ENCODE measurements around the gene BAZ2B.

GRCh38 chr2:159402790-159403189, 213.6 kb downstream of the BAZ2B start:
- TF ChIP-seq CTCF (IDR thresholded peaks at IDR 0.05) (no peak), POLR2A (IDR thresholded peaks at IDR 0.05) (no peak)

Data from right lobe of liver (tissue), 4 donors.